NCI-H446 treated with DMSO at 0.1 percent for 48 hours (cell line): ENCODE results near the gene VGLL4.
A peak's percentile ranks its signal among the peaks of the same experiment; 100 is the strongest.

Experiments
- DNase-seq: peaks from one replicate; lab custom pipeline; 2025; lab: John Stamatoyannopoulos, UW

Gene VGLL4

GRCh38 chr3:11564577-11565001 lies 79.1 kb downstream of the VGLL4 start:
- DNase-seq, result no peak

GRCh38 chr3:11563865-11564185 lies 79.9 kb downstream of the VGLL4 start:
- DNase-seq, result no peak

- DNase-seq, result no peak
Observed at GRCh38 chr3:11563159-11563864, 80.4 kb downstream of the VGLL4 start.

GRCh38 chr3:11562277-11562881 lies 81.3 kb downstream of the VGLL4 start:
- DNase-seq, result no peak

- no peak for DNase-seq
Observed at GRCh38 chr3:11560746-11561145, 83.0 kb downstream of the VGLL4 start.

- no peak for DNase-seq
Observed at GRCh38 chr3:11559816-11560633, 83.7 kb downstream of the VGLL4 start.

- no peak for DNase-seq
Observed at GRCh38 chr3:11558918-11559815, 84.5 kb downstream of the VGLL4 start.

GRCh38 chr3:11558411-11558903 lies 85.3 kb downstream of the VGLL4 start:
- no peak for DNase-seq

GRCh38 chr3:11558002-11558401 lies 85.7 kb downstream of the VGLL4 start:
- DNase-seq, result no peak

GRCh38 chr3:11556851-11557644 lies 86.7 kb downstream of the VGLL4 start:
- DNase-seq, result peak; percentile 24

- no peak for DNase-seq
Observed at GRCh38 chr3:11555881-11556633, 87.7 kb downstream of the VGLL4 start.

GRCh38 chr3:11555211-11555782 lies 88.4 kb downstream of the VGLL4 start:
- DNase-seq, result no peak

GRCh38 chr3:11554666-11555065 lies 89.0 kb downstream of the VGLL4 start:
- DNase-seq, result no peak

GRCh38 chr3:11554236-11554610 lies 89.5 kb downstream of the VGLL4 start:
- no peak for DNase-seq

GRCh38 chr3:11553436-11554235 lies 90.1 kb downstream of the VGLL4 start:
- no peak for DNase-seq

GRCh38 chr3:11552289-11553264 lies 91.1 kb downstream of the VGLL4 start:
- no peak for DNase-seq

GRCh38 chr3:11551036-11551435 lies 92.7 kb downstream of the VGLL4 start:
- no peak for DNase-seq

GRCh38 chr3:11549580-11550140 lies 94.1 kb downstream of the VGLL4 start:
- no peak for DNase-seq
